Measurements from ENCODE around the gene CSRNP3.

- TF ChIP-seq EP300 (IDR thresholded peaks at IDR 0.05), result no peak
- no peak for TF ChIP-seq CTCF (IDR thresholded peaks at IDR 0.05)
- no peak for TF ChIP-seq POLR2A (IDR thresholded peaks at IDR 0.05)
These were observed 231.6 kb downstream of the CSRNP3 start for GRCh38 chr2:165701147-165701546.

Measured in upper lobe of left lung (tissue), 4 donors.